ENCODE measurements around the gene NPY5R.

The NPY5R gene

GRCh38 chr4:163384926-163385325, 41.2 kb downstream of the NPY5R start:
- DNase-seq (ENCODE audit: low read depth), result no peak

- no peak for DNase-seq (ENCODE audit: low read depth)
Measured at GRCh38 chr4:163385466-163385865, 41.8 kb downstream of the NPY5R start.

- DNase-seq (ENCODE audit: low read depth), result no peak
Measured at GRCh38 chr4:163391756-163392155, 48.1 kb downstream of the NPY5R start.

GRCh38 chr4:163392328-163392727, 48.6 kb downstream of the NPY5R start:
- no peak for DNase-seq (ENCODE audit: low read depth)

- no peak for DNase-seq (ENCODE audit: low read depth)
Measured at GRCh38 chr4:163393471-163393870, 49.8 kb downstream of the NPY5R start.

GRCh38 chr4:163395055-163395454, 51.4 kb downstream of the NPY5R start:
- DNase-seq (ENCODE audit: low read depth), result no peak

GRCh38 chr4:163395758-163396157, 52.1 kb downstream of the NPY5R start:
- DNase-seq (ENCODE audit: low read depth), result no peak

GRCh38 chr4:163398238-163398637, 54.5 kb downstream of the NPY5R start:
- no peak for DNase-seq (ENCODE audit: low read depth)

GRCh38 chr4:163400911-163401310, 57.2 kb downstream of the NPY5R start:
- DNase-seq (ENCODE audit: low read depth), result no peak

Data from stimulated activated CD8-positive, alpha-beta memory T cell treated with anti-CD3 and anti-CD28 coated beads, Interleukin-7, amount 100 ng/mL, for 24 hours (primary cell).